Measurements from ENCODE around the gene MAMDC2. TPM values are rescaled to one million over a fixed set of nuclear protein-coding genes. Genes with fewer than 3 reads are reported as not detected.
A peak's percentile ranks its signal among the peaks of the same experiment; 100 is the strongest.

The MAMDC2 gene
- total and polyA plus RNA-seq, 2 of the 8 experiments (the other 6 are each of a cell fraction or from before 2014, with no cell fraction given), result 6.1 to 15.4 TPM

DNA sequence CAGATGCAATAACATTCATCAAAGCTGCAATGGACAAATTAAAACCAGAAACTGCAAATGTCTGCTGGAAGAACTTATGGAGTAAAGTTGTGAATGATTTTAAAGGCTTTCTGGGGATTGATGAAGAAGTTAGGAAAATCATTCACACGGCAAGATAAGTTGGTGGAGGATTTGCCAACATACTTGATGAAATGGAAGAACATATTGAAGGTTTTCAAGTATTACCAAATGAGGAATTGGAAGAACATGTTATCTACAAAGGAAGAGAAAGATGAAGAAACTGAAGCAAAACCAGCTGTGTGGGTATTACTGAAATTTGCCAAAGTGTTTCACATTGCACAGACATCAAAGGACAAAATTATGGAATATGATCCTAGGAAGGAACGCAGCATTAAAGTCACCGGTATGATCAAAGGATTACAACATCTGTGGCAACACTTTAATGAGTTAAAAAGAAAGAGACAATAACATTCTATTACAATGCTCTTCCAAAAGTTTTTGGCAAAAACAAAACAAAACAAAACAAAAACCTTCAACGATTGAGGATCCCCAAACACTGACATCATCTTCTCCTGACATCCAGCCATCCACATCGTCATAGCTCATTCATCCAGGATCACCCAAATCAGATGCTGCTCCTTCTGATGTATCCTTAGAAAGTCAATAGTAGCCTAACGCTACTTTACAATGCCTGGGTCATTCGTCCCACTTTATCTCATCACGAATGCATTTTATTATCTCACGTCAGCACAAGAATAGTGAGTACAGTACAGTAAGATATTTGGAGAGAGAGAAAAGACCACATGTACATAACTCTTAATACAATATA is 153.8 kb downstream of the MAMDC2 start:
- H3K23ac ChIP-seq (ENCODE audit: insufficient read length), result no peak overlapping the region
- no peak overlapping the region for H3K18ac ChIP-seq (ENCODE audit: extremely low read depth, low read length)
- H2BK120ac ChIP-seq (replicated peaks; ENCODE audit: low read depth, low read length), result no peak overlapping the region
- H3K36me3 ChIP-seq (ENCODE audit: control insufficient read depth in 2 of 4, insufficient read depth in 4 of 4, low read length in 3 of 4), result no peaks in the 10 kb centered on the region
- no peak overlapping the region for H2AK5ac ChIP-seq (ENCODE audit: low read depth, low read length)
- no peaks in the 10 kb centered on the region for H3K9me3 ChIP-seq (ENCODE audit: insufficient read depth in 2 of 2, low read depth in 1 of 2, low read length in 1 of 2)
- no peak overlapping the region for H4K5ac ChIP-seq (ENCODE audit: insufficient read length, low read depth, low read length)
- DNase-seq (ENCODE audit: low read depth in 1 of 2, low spot score in 2 of 2) (no peak), FAIRE-seq (peak; percentile 88)
- no peak overlapping the region for H3K14ac ChIP-seq (ENCODE audit: insufficient read length)
- TF ChIP-seq, protein P1, sequence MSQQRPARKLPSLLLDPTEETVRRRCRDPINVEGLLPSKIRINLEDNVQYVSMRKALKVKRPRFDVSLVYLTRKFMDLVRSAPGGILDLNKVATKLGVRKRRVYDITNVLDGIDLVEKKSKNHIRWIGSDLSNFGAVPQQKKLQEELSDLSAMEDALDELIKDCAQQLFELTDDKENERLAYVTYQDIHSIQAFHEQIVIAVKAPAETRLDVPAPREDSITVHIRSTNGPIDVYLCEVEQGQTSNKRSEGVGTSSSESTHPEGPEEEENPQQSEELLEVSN (IDR thresholded peaks at IDR 0.05), result no peak
- TF ChIP-seq ATF2 (IDR thresholded peaks at IDR 0.05; ENCODE audit: low read length), result no peak
- ChIA-PET CTCF (ENCODE audit: partially characterized antibody) (no interaction called here), POLR2A (ENCODE audit: partially characterized antibody) (no interaction called here)
- no peak overlapping the region for H2BK5ac ChIP-seq (ENCODE audit: low read depth, low read length)
- no peak overlapping the region for H3K9ac ChIP-seq (replicated peaks in 1 of 4; ENCODE audit: extremely low read depth in 1 of 4, low read depth in 3 of 4, low read length in 3 of 4)
- no peaks in the 10 kb centered on the region for H3K27me3 ChIP-seq (replicated peaks in 1 of 4; ENCODE audit: control insufficient read depth in 3 of 4, extremely low read depth in 1 of 4, insufficient read depth in 3 of 4, low read length in 3 of 4)
- H2AFZ ChIP-seq (ENCODE audit: low read length), result no peak overlapping the region
- H3K4me3 ChIP-seq (ENCODE audit: extremely low read depth in 1 of 4, insufficient read depth in 2 of 4, low read depth in 3 of 4, low read length in 4 of 4), result no peak overlapping the region
- H3K79me1 ChIP-seq (ENCODE audit: low read depth, low read length), result no peaks in the 10 kb centered on the region
- no peak overlapping the region for H3K4ac ChIP-seq (replicated peaks; ENCODE audit: insufficient read length, low read depth, low read length)
- no peak overlapping the region for H3K56ac ChIP-seq (replicated peaks; ENCODE audit: insufficient read length, low read depth, low read length)
- no peaks in the 10 kb centered on the region for H3K23me2 ChIP-seq (ENCODE audit: low read depth, low read length)
- H4K8ac ChIP-seq (ENCODE audit: extremely low read depth, insufficient read depth, low read length), result no peak overlapping the region
- no peak overlapping the region for H2BK20ac ChIP-seq (ENCODE audit: low read length)
- H3K79me2 ChIP-seq (ENCODE audit: control insufficient read depth in 1 of 2, insufficient read depth in 2 of 2, low read length in 2 of 2), result no peaks in the 10 kb centered on the region
- H3K27ac ChIP-seq (ENCODE audit: low read depth, low read length), result no peak overlapping the region
- no peak overlapping the region for H2BK12ac ChIP-seq (ENCODE audit: low read depth, low read length)
- 89% methylated on average over 9 of the region's 9 CpGs; no CpG with 5 or more reads in 1 of the 2 experiments for whole genome bisulfite sequencing, 2 experiments (ENCODE audit: extremely low coverage in 1 of 2, insufficient coverage in 1 of 2, insufficient read length in 1 of 2, insufficient replicate concordance in 2 of 2, low coverage in 1 of 2, low lambda C conversion rate in 2 of 2, missing lambda C conversion rate in 1 of 2)
- H2BK15ac ChIP-seq (ENCODE audit: low read length), result no peak overlapping the region
- H4K20me1 ChIP-seq (replicated peaks in 1 of 2; ENCODE audit: control insufficient read depth in 1 of 2, insufficient read depth in 2 of 2, low read length in 2 of 2), result no peaks in the 10 kb centered on the region
- H4K91ac ChIP-seq (replicated peaks; ENCODE audit: insufficient read length, low read length), result no peak overlapping the region
- no peak overlapping the region for H3K4me2 ChIP-seq (ENCODE audit: insufficient read depth in 1 of 2, low read depth in 2 of 2, low read length in 2 of 2)
- peaks cover 0 to 3% (median 0%) of the 10 kb centered on the region in 4 experiments; a peak in 1 of 7 replicates for H3K4me1 ChIP-seq (replicated peaks in 1 of 4; ENCODE audit: control insufficient read depth in 3 of 4, insufficient read depth in 4 of 4, low read length in 3 of 4)

All from H1 (cell line).